Vagina (tissue), 2 donors: Measurements from ENCODE around the gene COL1A2. TPM values are rescaled to one million over a fixed set of nuclear protein-coding genes. Genes with fewer than 3 reads are reported as not detected.

Source experiments
- DNase-seq, 2 donors: peaks; one replicate each; pipeline ENCODE4 v3.0.0-alpha.2; 2017; ENCODE audit errors: extremely low spot score in 2 of 2
- H3K27ac ChIP-seq: fragments of 200-600 bp; sonication (generic); one replicate; pipeline ENCODE4 v1.5.1; 2019
- H3K27me3 ChIP-seq: fragments of 200-600 bp; sonication (generic); one replicate; pipeline ENCODE4 v1.5.1; 2019
- H3K36me3 ChIP-seq, 2 donors: fragments of 200-600 bp; sonication (generic); one replicate each; pipeline ENCODE4 v1.5.1; 2017 to 2019
- H3K4me1 ChIP-seq: fragments of 200-600 bp; sonication (generic); one replicate; pipeline ENCODE4 v1.5.1; 2019
- H3K4me3 ChIP-seq, 2 donors: fragments of 200-600 bp; sonication (generic); 1 replicate in 1 of 2; 2 replicates in 1 of 2; pipeline ENCODE4 v1.5.1; 2016 to 2019
- H3K9me3 ChIP-seq: fragments of 200-600 bp; sonication (generic); one replicate; pipeline ENCODE4 v1.5.1; 2019
- POLR2A ChIP-seq, 2 donors: fragments of 450-650 bp; IDR thresholded peaks; one replicate each; pipeline ENCODE4 v1.6.1; 2017; ENCODE audit warnings: antibody characterized with exemption in 2 of 2, mild to moderate bottlenecking in 2 of 2, moderate library complexity in 2 of 2
- POLR2AphosphoS5 ChIP-seq, 2 donors: sonication (generic); formaldehyde crosslinking; IDR thresholded peaks; one replicate each; pipeline ENCODE4 v1.9.0; 2017; ENCODE audit warnings: antibody characterized with exemption in 2 of 2, mild to moderate bottlenecking in 2 of 2, low read depth in 1 of 2; ENCODE audit not compliant: insufficient read depth in 1 of 2
- intact Hi-C: fragments of 100-400 bp; cut with DNase I; formaldehyde crosslinking; loops from one replicate; pipeline ENCODE4 v1.15.1; 2023
- total RNA-seq: library from RNA; depleted of rRNA; stranded (reverse); fragments of >200 nt; gene quantifications from one replicate; pipeline ENCODE4 v1.2.3, GENCODE V29; 2016
- TF ChIP-seq, protein P1 (sequence below), 3 experiments: fragments of 450-650 bp in 2 of 3; fragments of 200-600 bp in 1 of 3; sonication (generic) in 1 of 3; IDR thresholded peaks; one replicate each; pipeline ENCODE4 v1.5.1; 2017 to 2019; ENCODE audit warnings: antibody characterized with exemption in 3 of 3, mild to moderate bottlenecking in 2 of 3, moderate library complexity in 2 of 3

Gene COL1A2
- total RNA-seq, 1 donor from 2014 or later, result 199 TPM

DNA sequence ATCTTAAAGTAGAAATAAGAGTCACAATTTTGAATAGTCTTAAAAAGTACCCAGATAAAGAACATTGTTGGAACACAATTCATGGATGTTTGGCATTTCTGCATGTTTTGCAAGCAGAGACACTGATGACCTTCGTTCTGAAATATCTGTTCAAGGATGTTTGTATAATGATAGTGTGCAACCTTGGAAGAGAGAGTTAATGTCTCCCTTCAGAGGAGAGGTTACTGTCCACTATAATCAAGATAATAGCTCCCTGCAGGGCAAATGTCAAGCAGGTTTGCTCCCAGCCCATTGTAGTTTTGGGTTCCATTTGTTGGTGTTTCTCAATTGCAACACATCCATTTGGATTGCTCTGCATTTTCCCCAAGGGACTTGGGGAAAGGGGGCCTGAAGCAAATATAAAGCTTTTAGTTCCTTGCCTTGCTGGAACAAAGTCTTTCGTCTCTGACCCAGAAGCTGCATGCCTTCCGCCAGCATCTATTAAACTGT is 45.2 kb downstream of the COL1A2 start:
- Histone ChIP-seq H3K27me3 (no peaks in the 10 kb centered on the region), H3K27ac (no peak overlapping the region), H3K4me1 (no peaks in the 10 kb centered on the region), H3K36me3 (no peaks in the 10 kb centered on the region), H3K9me3 (no peaks in the 10 kb centered on the region), H3K4me3 (no peak overlapping the region)
- intact Hi-C loops, result no loop called here
- TF ChIP-seq POLR2AphosphoS5 (IDR thresholded peaks at IDR 0.05; ENCODE audit: insufficient read depth in 1 of 2, low read depth in 1 of 2), result no peak
- TF ChIP-seq, protein P1, sequence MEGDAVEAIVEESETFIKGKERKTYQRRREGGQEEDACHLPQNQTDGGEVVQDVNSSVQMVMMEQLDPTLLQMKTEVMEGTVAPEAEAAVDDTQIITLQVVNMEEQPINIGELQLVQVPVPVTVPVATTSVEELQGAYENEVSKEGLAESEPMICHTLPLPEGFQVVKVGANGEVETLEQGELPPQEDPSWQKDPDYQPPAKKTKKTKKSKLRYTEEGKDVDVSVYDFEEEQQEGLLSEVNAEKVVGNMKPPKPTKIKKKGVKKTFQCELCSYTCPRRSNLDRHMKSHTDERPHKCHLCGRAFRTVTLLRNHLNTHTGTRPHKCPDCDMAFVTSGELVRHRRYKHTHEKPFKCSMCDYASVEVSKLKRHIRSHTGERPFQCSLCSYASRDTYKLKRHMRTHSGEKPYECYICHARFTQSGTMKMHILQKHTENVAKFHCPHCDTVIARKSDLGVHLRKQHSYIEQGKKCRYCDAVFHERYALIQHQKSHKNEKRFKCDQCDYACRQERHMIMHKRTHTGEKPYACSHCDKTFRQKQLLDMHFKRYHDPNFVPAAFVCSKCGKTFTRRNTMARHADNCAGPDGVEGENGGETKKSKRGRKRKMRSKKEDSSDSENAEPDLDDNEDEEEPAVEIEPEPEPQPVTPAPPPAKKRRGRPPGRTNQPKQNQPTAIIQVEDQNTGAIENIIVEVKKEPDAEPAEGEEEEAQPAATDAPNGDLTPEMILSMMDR (IDR thresholded peaks at IDR 0.05), result no peak
- TF ChIP-seq POLR2A (IDR thresholded peaks at IDR 0.05), result no peak
- no peak for DNase-seq

DNA sequence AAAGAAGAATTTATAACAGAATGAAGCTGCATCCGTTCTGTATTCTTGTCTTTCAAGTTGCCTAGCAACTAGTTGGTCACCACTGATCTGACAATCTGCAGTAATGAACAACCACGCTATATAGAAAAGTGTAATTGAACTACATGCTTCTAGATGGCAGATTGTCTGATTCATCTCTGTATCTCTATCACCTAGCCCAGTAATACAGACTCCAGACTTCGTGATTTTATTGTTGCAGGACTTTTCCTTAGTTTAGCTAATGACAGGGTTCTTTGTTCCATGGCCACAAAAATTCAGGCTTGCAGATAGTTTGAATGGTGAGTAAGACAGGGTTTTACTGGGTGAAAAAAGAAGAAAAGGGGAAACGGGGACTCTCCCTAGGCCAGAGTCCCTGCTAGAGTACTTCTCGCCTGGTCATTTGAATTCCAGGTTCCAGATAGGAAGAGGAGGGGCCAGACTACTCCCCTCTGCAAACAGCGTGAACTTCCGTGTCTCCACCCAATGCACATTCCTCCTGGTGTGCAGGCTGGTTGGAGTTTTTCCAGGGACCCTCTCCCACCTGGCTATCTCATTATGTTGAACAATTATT is 45.9 kb downstream of the COL1A2 start:
- Histone ChIP-seq H3K27me3 (no peaks in the 10 kb centered on the region), H3K4me1 (no peaks in the 10 kb centered on the region), H3K36me3 (no peaks in the 10 kb centered on the region), H3K27ac (no peak overlapping the region), H3K9me3 (no peaks in the 10 kb centered on the region), H3K4me3 (no peak overlapping the region)
- TF ChIP-seq, protein P1 (IDR thresholded peaks at IDR 0.05), result no peak
- TF ChIP-seq POLR2AphosphoS5 (IDR thresholded peaks at IDR 0.05; ENCODE audit: insufficient read depth in 1 of 2, low read depth in 1 of 2) (no peak), POLR2A (IDR thresholded peaks at IDR 0.05) (no peak)
- intact Hi-C loops, result no loop called here
- no peak for DNase-seq

DNA sequence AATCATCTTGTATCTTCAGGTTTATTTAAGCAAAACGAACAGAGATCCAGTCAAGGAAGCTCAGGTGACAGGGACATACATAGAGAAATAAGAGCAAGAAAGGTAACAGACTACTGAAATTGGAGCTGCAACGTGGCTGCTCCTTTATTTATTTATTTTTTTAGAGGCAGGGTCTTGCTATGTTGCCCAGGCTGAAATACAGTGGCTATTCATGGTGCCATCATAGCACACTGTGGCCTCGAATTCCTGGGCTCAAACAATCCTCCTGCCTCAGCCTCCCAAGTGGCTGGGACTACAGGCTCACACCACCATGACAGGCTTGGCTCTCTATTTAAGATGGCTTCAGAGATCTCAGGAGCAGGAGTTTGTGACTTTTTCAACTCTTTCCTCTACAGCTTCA is 46.4 kb downstream of the COL1A2 start:
- Histone ChIP-seq H3K9me3 (no peaks in the 10 kb centered on the region), H3K27me3 (no peaks in the 10 kb centered on the region), H3K4me3 (no peak overlapping the region), H3K36me3 (no peaks in the 10 kb centered on the region), H3K27ac (no peak overlapping the region), H3K4me1 (no peaks in the 10 kb centered on the region)
- TF ChIP-seq, protein P1 (IDR thresholded peaks at IDR 0.05), result no peak
- TF ChIP-seq POLR2AphosphoS5 (IDR thresholded peaks at IDR 0.05; ENCODE audit: insufficient read depth in 1 of 2, low read depth in 1 of 2) (no peak), POLR2A (IDR thresholded peaks at IDR 0.05) (no peak)
- no peak for DNase-seq
- intact Hi-C loops, result no loop called here

DNA sequence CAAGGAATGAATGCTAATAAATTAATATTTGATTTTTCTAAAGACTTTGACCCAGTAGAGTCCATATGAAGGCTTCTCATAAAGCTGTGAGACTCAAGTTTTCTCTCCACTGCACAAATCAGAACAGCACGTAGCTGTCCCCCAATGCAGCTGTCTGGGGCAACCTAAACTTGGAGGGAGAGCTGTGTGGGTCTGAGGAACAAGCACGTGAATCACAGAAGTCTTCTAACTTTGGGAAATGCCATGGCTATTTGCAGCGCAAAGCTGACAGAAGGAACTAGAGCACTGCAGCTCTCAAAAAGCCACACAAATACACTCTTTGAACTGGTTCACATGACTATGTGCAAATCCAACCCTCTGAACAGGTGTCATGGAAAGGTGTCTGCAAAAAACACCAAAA is 47.9 kb downstream of the COL1A2 start:
- Histone ChIP-seq H3K27ac (no peak overlapping the region), H3K4me3 (no peak overlapping the region), H3K36me3 (no peaks in the 10 kb centered on the region), H3K4me1 (no peaks in the 10 kb centered on the region), H3K27me3 (no peaks in the 10 kb centered on the region), H3K9me3 (no peaks in the 10 kb centered on the region)
- intact Hi-C loops, result no loop called here
- TF ChIP-seq POLR2AphosphoS5 (IDR thresholded peaks at IDR 0.05; ENCODE audit: insufficient read depth in 1 of 2, low read depth in 1 of 2) (no peak), POLR2A (IDR thresholded peaks at IDR 0.05) (no peak)
- TF ChIP-seq, protein P1 (IDR thresholded peaks at IDR 0.05), result no peak
- DNase-seq, result no peak

DNA sequence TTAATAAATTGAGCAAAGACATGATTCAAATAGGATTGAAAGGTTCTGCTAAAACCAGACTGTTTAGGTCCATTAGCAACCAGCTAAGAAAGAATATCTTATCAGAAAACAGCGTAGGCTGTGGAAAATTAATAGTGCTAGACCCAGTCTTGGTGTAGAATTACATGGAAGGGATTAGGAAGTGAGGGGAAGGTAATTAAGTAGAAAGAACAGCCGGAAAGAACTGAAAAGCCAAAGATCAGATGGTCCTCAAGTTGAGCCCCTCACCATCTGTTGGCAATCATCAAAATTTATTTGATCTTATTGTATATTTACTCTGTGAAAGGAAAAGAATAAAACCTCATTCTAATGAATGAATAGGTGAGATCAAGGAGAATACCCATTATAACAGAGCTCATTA is 50.1 kb downstream of the COL1A2 start:
- Histone ChIP-seq H3K27me3 (no peaks in the 10 kb centered on the region), H3K4me1 (no peaks in the 10 kb centered on the region), H3K36me3 (no peaks in the 10 kb centered on the region), H3K27ac (no peak overlapping the region), H3K9me3 (no peaks in the 10 kb centered on the region), H3K4me3 (no peak overlapping the region)
- TF ChIP-seq POLR2A (IDR thresholded peaks at IDR 0.05) (no peak), POLR2AphosphoS5 (IDR thresholded peaks at IDR 0.05; ENCODE audit: insufficient read depth in 1 of 2, low read depth in 1 of 2) (no peak)
- TF ChIP-seq, protein P1 (IDR thresholded peaks at IDR 0.05), result no peak
- no peak for DNase-seq
- intact Hi-C loops, result no loop called here
